BJ (cell line): ENCODE data around the gene XPOT. TPM values are rescaled to one million over a fixed set of nuclear protein-coding genes. Genes with fewer than 3 reads are reported as not detected.

Experiments used
- CTCF ChIA-PET: fragments of 350-600 bp; formaldehyde crosslinking; extraction: SDS; loops from one replicate; lab custom pipeline; 2021; ENCODE audit warnings: antibody characterized with exemption, inconsistent platforms; lab: Yijun Ruan, JAX
- POLR2A ChIA-PET: fragments of 300-600 bp; sonication (Branson Sonifier 250); formaldehyde crosslinking; extraction: SDS; loops from one replicate; lab custom pipeline; 2021; ENCODE audit warnings: antibody characterized with exemption; lab: Charles Lee
- DNase-seq: peaks from one replicate; pipeline ENCODE4 v3.0.0-alpha.2; 2011; ENCODE audit warnings: low read depth
- H3K27me3 ChIP-seq: 2 replicates; pipeline ENCODE4 v1.6.0; 2011; ENCODE audit warnings: low read length; ENCODE audit not compliant: control insufficient read depth, insufficient read depth
- H3K36me3 ChIP-seq: 2 replicates; pipeline ENCODE4 v1.5.1; 2011; ENCODE audit warnings: low read length; ENCODE audit not compliant: control insufficient read depth, insufficient read depth
- H3K4me3 ChIP-seq: 2 replicates; pipeline ENCODE4 v1.5.1; 2011; ENCODE audit warnings: low read depth, mild to moderate bottlenecking, control low read depth, low read length
- CTCF ChIP-seq: IDR thresholded peaks from 2 replicates; pipeline ENCODE4 v1.5.1; 2011; ENCODE audit warnings: low read depth, mild to moderate bottlenecking, control low read depth, inconsistent platforms, low read length, moderate library complexity; ENCODE audit not compliant: insufficient read depth
- polyA plus RNA-seq: library from polyadenylated mRNA; depleted of rRNA; stranded (reverse); fragments of >200 nt; gene quantifications from 2 replicates; pipeline ENCODE4 v1.2.3, GENCODE V29; 2011

Gene XPOT
- polyA plus RNA-seq, 1 experiment = 77.4 TPM

- peaks cover 5% of the 10 kb centered on the region for H3K36me3 ChIP-seq
- H3K4me3 ChIP-seq = peak within 1 kb of the TSS; percentile 92
- DNase-seq = peak; percentile 45
- POLR2A ChIA-PET = no interaction called here
- CTCF ChIA-PET = no interaction called here
- TF ChIP-seq CTCF = no peak
- H3K27me3 ChIP-seq = no peaks in the 10 kb centered on the region
Observed at GRCh38 chr12:64451687-64452558, 47.7 kb downstream of the XPOT start, which contains the start of gene TBK1. TBK1 (plus strand) TSS chr12:64452120; CDS start chr12:64455871, 3,751 bp downstream.

- CTCF ChIA-PET = no interaction called here
- no peak for TF ChIP-seq CTCF
- DNase-seq = peak; percentile 34
- no peaks in the 10 kb centered on the region for H3K27me3 ChIP-seq
- POLR2A ChIA-PET = no interaction called here
- H3K4me3 ChIP-seq = peak overlapping the region; percentile 92
- H3K36me3 ChIP-seq = peaks cover 3% of the 10 kb centered on the region; the same call in 1 of the 2 replicates
Observed at GRCh38 chr12:64452559-64453329, 48.6 kb downstream of the XPOT start.

GRCh38 chr12:64455506-64455905, 51.3 kb downstream of the XPOT start:
- CTCF ChIA-PET = interaction anchor here (0.9 kb wide), 1 partner anchor 12 kb away, joined by 4 read pairs; no protein-coding TSS in a partner anchor

GRCh38 chr12:64456119-64456518, 51.9 kb downstream of the XPOT start:
- ChIA-PET CTCF (no interaction called here), POLR2A (no interaction called here)
- no peak overlapping the region for H3K4me3 ChIP-seq
- TF ChIP-seq CTCF = no peak
- DNase-seq = no peak
- H3K36me3 ChIP-seq = 0 out of 2 replicates have a peak, but pooled peaks cover 2% of the 10 kb centered on the region
- H3K27me3 ChIP-seq = no peaks in the 10 kb centered on the region

More at GRCh38 chr12:64455506-64455905, 51.3 kb downstream of the XPOT start:
- TF ChIP-seq CTCF = no peak
- DNase-seq = no peak
- Histone ChIP-seq H3K27me3 (no peaks in the 10 kb centered on the region), H3K4me3 (no peak overlapping the region), H3K36me3 (0 out of 2 replicates have a peak, but pooled peaks cover 2% of the 10 kb centered on the region)
- POLR2A ChIA-PET = no interaction called here

GRCh38 chr12:64457032-64457431, 52.8 kb downstream of the XPOT start:
- Histone ChIP-seq H3K27me3 (no peaks in the 10 kb centered on the region), H3K4me3 (no peak overlapping the region), H3K36me3 (0 out of 2 replicates have a peak, but pooled peaks cover 2% of the 10 kb centered on the region)
- no peak for DNase-seq
- ChIA-PET POLR2A (no interaction called here), CTCF (no interaction called here)
- TF ChIP-seq CTCF = no peak
